ENCODE results near the gene SDE2.

The SDE2 gene

DNA sequence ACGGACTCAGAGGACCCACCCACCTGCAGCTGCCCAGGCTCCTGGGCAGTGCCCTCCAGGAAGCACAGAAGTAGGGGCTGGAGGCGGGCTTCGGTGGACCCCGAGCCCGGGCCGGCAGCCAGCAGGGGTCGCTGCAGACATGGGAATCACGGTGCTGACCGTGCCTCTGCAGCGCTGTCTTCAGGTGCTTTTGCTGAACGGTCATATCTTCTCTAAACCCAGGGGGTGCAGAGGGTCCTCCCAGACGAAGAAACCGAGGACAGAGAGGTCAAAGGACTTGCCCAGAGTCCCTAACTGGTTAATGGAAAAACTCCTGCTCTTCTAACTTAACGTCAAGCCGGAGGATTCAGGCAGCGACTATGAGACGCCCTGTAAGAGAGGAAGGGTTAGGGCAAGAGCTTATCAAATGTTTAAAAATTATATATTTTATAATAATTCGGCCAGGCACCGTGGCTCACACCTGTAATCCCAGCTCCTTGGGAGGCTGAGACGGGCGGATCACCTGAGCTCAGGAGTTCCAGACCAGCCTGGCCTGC is 36.6 kb downstream of the SDE2 start:
- no peak overlapping the region for H3K4me3 ChIP-seq (IDR thresholded peaks at IDR 0.05; ENCODE audit: insufficient read depth, low read depth, low read length)
- H3K36me3 ChIP-seq (ENCODE audit: insufficient read depth): no peaks in the 10 kb centered on the region
- TF ChIP-seq, protein P1, sequence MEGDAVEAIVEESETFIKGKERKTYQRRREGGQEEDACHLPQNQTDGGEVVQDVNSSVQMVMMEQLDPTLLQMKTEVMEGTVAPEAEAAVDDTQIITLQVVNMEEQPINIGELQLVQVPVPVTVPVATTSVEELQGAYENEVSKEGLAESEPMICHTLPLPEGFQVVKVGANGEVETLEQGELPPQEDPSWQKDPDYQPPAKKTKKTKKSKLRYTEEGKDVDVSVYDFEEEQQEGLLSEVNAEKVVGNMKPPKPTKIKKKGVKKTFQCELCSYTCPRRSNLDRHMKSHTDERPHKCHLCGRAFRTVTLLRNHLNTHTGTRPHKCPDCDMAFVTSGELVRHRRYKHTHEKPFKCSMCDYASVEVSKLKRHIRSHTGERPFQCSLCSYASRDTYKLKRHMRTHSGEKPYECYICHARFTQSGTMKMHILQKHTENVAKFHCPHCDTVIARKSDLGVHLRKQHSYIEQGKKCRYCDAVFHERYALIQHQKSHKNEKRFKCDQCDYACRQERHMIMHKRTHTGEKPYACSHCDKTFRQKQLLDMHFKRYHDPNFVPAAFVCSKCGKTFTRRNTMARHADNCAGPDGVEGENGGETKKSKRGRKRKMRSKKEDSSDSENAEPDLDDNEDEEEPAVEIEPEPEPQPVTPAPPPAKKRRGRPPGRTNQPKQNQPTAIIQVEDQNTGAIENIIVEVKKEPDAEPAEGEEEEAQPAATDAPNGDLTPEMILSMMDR (conservative IDR thresholded peaks at IDR 0.05; ENCODE audit: low read depth, low read length): peak; percentile 49
- no peaks in the 10 kb centered on the region for H4K20me1 ChIP-seq (ENCODE audit: insufficient read depth)
- H3K9ac ChIP-seq: no peak overlapping the region
- no peaks in the 10 kb centered on the region for H3K27me3 ChIP-seq (ENCODE audit: insufficient read depth, low read depth)
- no peak overlapping the region for H3K4me2 ChIP-seq
- no peak overlapping the region for H2AFZ ChIP-seq (ENCODE audit: low read depth)
- H3K27ac ChIP-seq: no peak overlapping the region
- no peaks in the 10 kb centered on the region for H3K4me1 ChIP-seq (ENCODE audit: low read depth, poor library complexity, severe bottlenecking)
- no peaks in the 10 kb centered on the region for H3K79me2 ChIP-seq (ENCODE audit: insufficient read depth, low read depth)

DNA sequence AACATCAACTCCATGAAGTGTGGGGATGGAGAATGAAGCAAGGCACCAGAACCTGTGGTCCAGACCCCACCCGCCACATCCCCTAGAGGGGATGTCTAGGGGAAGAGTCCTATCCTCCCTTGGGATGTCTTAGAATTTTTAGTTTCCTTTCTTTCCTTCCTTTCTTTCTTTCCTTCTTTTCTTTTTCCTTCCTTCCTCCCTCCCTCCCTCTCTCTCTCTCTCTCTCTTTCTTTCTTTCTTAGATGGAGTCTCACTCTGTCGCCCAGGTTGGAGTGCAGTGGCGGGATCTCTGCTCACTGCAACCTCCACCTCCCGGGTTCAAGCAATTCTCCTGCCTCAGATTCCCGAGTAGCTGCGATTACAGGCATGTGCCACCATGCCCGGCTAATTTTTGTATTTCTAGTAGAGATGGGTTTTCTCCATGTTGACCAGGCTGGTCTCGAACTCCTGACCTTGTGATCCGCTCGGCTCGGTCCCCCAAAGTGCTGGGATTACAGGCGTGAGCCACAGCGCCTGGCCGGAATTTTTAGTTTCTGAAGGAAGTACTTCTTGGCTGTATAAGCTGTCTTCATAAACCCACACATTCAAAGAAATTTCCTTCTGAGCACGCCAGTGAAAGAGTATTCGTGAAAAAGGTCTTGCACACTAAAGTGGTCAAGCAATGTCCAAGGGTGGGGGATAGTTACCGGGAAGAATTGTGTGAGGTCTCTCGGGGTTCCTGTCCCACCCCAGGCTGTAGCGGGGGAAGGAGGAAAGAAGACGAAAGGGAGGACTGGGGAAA is 37.3 kb downstream of the SDE2 start:
- no peaks in the 10 kb centered on the region for H3K27me3 ChIP-seq (ENCODE audit: insufficient read depth, low read depth)
- H3K36me3 ChIP-seq (ENCODE audit: insufficient read depth): no peaks in the 10 kb centered on the region
- no peak overlapping the region for H2AFZ ChIP-seq (ENCODE audit: low read depth)
- TF ChIP-seq, protein P1 (conservative IDR thresholded peaks at IDR 0.05; ENCODE audit: low read depth, low read length): no peak
- H3K79me2 ChIP-seq (ENCODE audit: insufficient read depth, low read depth): no peaks in the 10 kb centered on the region
- no peak overlapping the region for H3K27ac ChIP-seq
- H3K4me1 ChIP-seq (ENCODE audit: low read depth, poor library complexity, severe bottlenecking): no peaks in the 10 kb centered on the region
- H3K4me2 ChIP-seq: no peak overlapping the region
- no peak overlapping the region for H3K9ac ChIP-seq
- no peak overlapping the region for H3K4me3 ChIP-seq (IDR thresholded peaks at IDR 0.05; ENCODE audit: insufficient read depth, low read depth, low read length)
- H4K20me1 ChIP-seq (ENCODE audit: insufficient read depth): no peaks in the 10 kb centered on the region

DNA sequence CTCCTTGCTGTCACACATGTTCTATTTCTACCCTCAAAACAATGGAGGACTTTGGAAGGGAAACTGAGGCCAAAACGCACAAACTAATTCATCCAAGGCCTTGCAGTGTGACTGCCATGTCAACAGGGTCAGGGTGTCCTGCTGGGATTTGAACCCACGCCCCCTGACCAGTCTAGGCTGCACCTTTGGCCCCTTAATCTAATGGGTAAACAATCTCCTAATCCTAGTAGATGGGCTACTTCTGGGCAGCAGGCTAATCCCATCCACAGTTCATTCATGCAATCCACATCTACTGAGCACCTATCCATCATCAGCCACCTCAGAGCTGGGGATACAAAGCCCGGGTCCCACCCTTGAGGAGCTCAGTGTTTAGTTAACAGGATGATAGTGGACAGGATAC is 41.1 kb downstream of the SDE2 start:
- H3K9ac ChIP-seq: no peak overlapping the region
- H3K79me2 ChIP-seq (ENCODE audit: insufficient read depth, low read depth): no peaks in the 10 kb centered on the region
- no peaks in the 10 kb centered on the region for H3K36me3 ChIP-seq (ENCODE audit: insufficient read depth)
- H3K27ac ChIP-seq: no peak overlapping the region
- H3K27me3 ChIP-seq (ENCODE audit: insufficient read depth, low read depth): no peaks in the 10 kb centered on the region
- TF ChIP-seq, protein P1 (conservative IDR thresholded peaks at IDR 0.05; ENCODE audit: low read depth, low read length): no peak
- no peak overlapping the region for H3K4me3 ChIP-seq (IDR thresholded peaks at IDR 0.05; ENCODE audit: insufficient read depth, low read depth, low read length)
- no peaks in the 10 kb centered on the region for H3K4me1 ChIP-seq (ENCODE audit: low read depth, poor library complexity, severe bottlenecking)
- H2AFZ ChIP-seq (ENCODE audit: low read depth): no peak overlapping the region
- no peaks in the 10 kb centered on the region for H4K20me1 ChIP-seq (ENCODE audit: insufficient read depth)
- H3K4me2 ChIP-seq: no peak overlapping the region

DNA sequence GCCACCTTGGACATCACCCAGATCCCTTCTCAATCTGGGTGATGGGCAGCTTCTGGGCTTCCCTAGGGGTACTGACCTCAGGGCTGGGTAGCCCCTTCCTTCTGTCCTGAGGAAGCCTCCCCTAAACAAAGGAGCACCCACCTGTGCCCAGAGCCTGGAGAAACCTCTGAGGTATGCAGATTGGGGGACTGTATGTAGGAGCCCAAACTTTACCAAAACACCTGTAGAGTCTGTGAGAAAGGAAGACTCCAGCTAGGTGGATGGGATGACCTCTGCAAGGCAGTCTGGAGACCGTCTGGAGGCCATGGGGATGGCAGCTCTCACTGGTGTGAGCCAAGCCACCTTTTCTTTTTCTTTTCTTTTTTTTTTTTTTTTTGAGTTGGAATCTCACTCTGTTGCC is 44.4 kb downstream of the SDE2 start:
- H3K4me1 ChIP-seq (ENCODE audit: low read depth, poor library complexity, severe bottlenecking): no peaks in the 10 kb centered on the region
- H3K36me3 ChIP-seq (ENCODE audit: insufficient read depth): no peaks in the 10 kb centered on the region
- H3K4me3 ChIP-seq (IDR thresholded peaks at IDR 0.05; ENCODE audit: insufficient read depth, low read depth, low read length): no peak overlapping the region
- no peak overlapping the region for H3K9ac ChIP-seq
- H3K27me3 ChIP-seq (ENCODE audit: insufficient read depth, low read depth): no peaks in the 10 kb centered on the region
- H4K20me1 ChIP-seq (ENCODE audit: insufficient read depth): no peaks in the 10 kb centered on the region
- TF ChIP-seq, protein P1 (conservative IDR thresholded peaks at IDR 0.05; ENCODE audit: low read depth, low read length): no peak
- H2AFZ ChIP-seq (ENCODE audit: low read depth): no peak overlapping the region
- no peak overlapping the region for H3K27ac ChIP-seq
- H3K4me2 ChIP-seq: no peak overlapping the region
- no peaks in the 10 kb centered on the region for H3K79me2 ChIP-seq (ENCODE audit: insufficient read depth, low read depth)

Data from KMS-11 (cell line).